GM12874 (cell line): Measurements from ENCODE around the gene CDH22.

Experiments
- CTCF ChIP-seq: IDR thresholded peaks from 2 replicates; pipeline ENCODE4 v1.5.1; 2011; ENCODE audit warnings: low read depth, mild to moderate bottlenecking, control low read depth, low read length, moderate library complexity; ENCODE audit not compliant: insufficient read depth

The CDH22 gene

GRCh38 chr20:46331611-46332361 lies 23.5 kb upstream of the CDH22 start:
- no peak for TF ChIP-seq CTCF

GRCh38 chr20:46330831-46331371 lies 22.6 kb upstream of the CDH22 start:
- TF ChIP-seq CTCF = no peak

GRCh38 chr20:46330072-46330763 lies 21.9 kb upstream of the CDH22 start:
- TF ChIP-seq CTCF = no peak

GRCh38 chr20:46328200-46328882 lies 20.0 kb upstream of the CDH22 start:
- no peak for TF ChIP-seq CTCF

- TF ChIP-seq CTCF = no peak
Measured at GRCh38 chr20:46327557-46327956, 19.3 kb upstream of the CDH22 start.

GRCh38 chr20:46325789-46326188 lies 17.5 kb upstream of the CDH22 start:
- TF ChIP-seq CTCF = no peak
